H9 (cell line): ENCODE results near the gene APOC1. TPM values are rescaled to one million over a fixed set of nuclear protein-coding genes. Genes with fewer than 3 reads are reported as not detected.
A peak's percentile ranks its signal among the peaks of the same experiment; 100 is the strongest.
"Not testable (repeated sequence)": the region's sequence is repeated elsewhere in the genome, so short reads cannot be mapped to it uniquely, and the experiment has no call there.

Experiments used
- DNase-seq: peaks from one replicate; pipeline ENCODE4 v3.0.0-alpha.2; 2017
- H2AFZ ChIP-seq: one replicate; pipeline ENCODE4 v1.6.1; 2013; ENCODE audit warnings: mild to moderate bottlenecking, low read length, control low read depth, moderate library complexity
- H2AK5ac ChIP-seq: 2 replicates; pipeline ENCODE4 v1.6.1; 2013; ENCODE audit warnings: low read length, control low read depth, mixed read lengths; ENCODE audit not compliant: insufficient read length
- H2BK120ac ChIP-seq: one replicate; pipeline ENCODE4 v1.6.1; 2013; ENCODE audit warnings: low read depth, mild to moderate bottlenecking, low read length, control low read depth, inconsistent platforms; ENCODE audit not compliant: poor library complexity, severe bottlenecking
- H2BK12ac ChIP-seq: 2 replicates; pipeline ENCODE4 v1.6.1; 2013; ENCODE audit warnings: low read length, control low read depth, mixed read lengths, low read depth; ENCODE audit not compliant: insufficient read length
- H2BK15ac ChIP-seq: 2 replicates; pipeline ENCODE4 v1.6.1; 2013; ENCODE audit warnings: low read depth, low read length, control low read depth
- H2BK20ac ChIP-seq: one replicate; pipeline ENCODE4 v1.6.1; 2013; ENCODE audit warnings: low read depth, mild to moderate bottlenecking, low read length, control low read depth, inconsistent platforms; ENCODE audit not compliant: poor library complexity, severe bottlenecking
- H2BK5ac ChIP-seq: 2 replicates; pipeline ENCODE4 v1.6.1; 2013; ENCODE audit warnings: low read length, control low read depth, mixed read lengths; ENCODE audit not compliant: insufficient read length
- H3K14ac ChIP-seq: 2 replicates; pipeline ENCODE4 v1.6.1; 2013; ENCODE audit warnings: low read length, control low read depth; ENCODE audit not compliant: insufficient read depth
- H3K18ac ChIP-seq: 2 replicates; pipeline ENCODE4 v1.6.1; 2013; ENCODE audit warnings: low read depth, mild to moderate bottlenecking, mixed read lengths, low read length, control low read depth; ENCODE audit not compliant: insufficient read length
- H3K23ac ChIP-seq: 2 replicates; pipeline ENCODE4 v1.6.1; 2013; ENCODE audit warnings: low read length, control low read depth, mixed read lengths, low read depth; ENCODE audit not compliant: insufficient read length
- H3K23me2 ChIP-seq: 2 replicates; pipeline ENCODE4 v1.6.1; 2013; ENCODE audit warnings: low read depth, mild to moderate bottlenecking, mixed read lengths, low read length, control low read depth; ENCODE audit not compliant: insufficient read length, poor library complexity, severe bottlenecking
- H3K27ac ChIP-seq: 2 replicates; pipeline ENCODE4 v1.5.1; 2013; ENCODE audit warnings: low read length, control low read depth, mixed read lengths, low read depth; ENCODE audit not compliant: insufficient read length
- H3K27me3 ChIP-seq: 2 replicates; pipeline ENCODE4 v1.6.1; 2013; ENCODE audit warnings: low read length, control low read depth, inconsistent platforms; ENCODE audit not compliant: insufficient read depth
- H3K4ac ChIP-seq: 2 replicates; pipeline ENCODE4 v1.6.1; 2013; ENCODE audit warnings: low read depth, mild to moderate bottlenecking, control low read depth, inconsistent platforms, low read length, moderate library complexity
- H3K4me1 ChIP-seq: 2 replicates; pipeline ENCODE4 v1.6.1; 2013; ENCODE audit warnings: low read length, control low read depth, inconsistent platforms; ENCODE audit not compliant: insufficient read depth
- H3K4me2 ChIP-seq: 2 replicates; pipeline ENCODE4 v1.6.1; 2013; ENCODE audit warnings: low read length, control low read depth, mixed read lengths; ENCODE audit not compliant: insufficient read length, insufficient read depth
- H3K56ac ChIP-seq: 2 replicates; pipeline ENCODE4 v1.6.1; 2013; ENCODE audit warnings: low read depth, mild to moderate bottlenecking, mixed read lengths, low read length, control low read depth; ENCODE audit not compliant: insufficient read length
- H3K79me1 ChIP-seq: 2 replicates; pipeline ENCODE4 v1.6.1; 2013; ENCODE audit warnings: low read depth, mild to moderate bottlenecking, moderate library complexity, low read length, control low read depth, inconsistent platforms; ENCODE audit not compliant: insufficient read depth, poor library complexity, severe bottlenecking
- H3K79me2 ChIP-seq: 2 replicates; pipeline ENCODE4 v1.6.1; 2013; ENCODE audit warnings: low read length, control low read depth, inconsistent platforms; ENCODE audit not compliant: insufficient read depth
- H3K9ac ChIP-seq: 2 replicates; pipeline ENCODE4 v1.6.1; 2013; ENCODE audit warnings: low read length, control low read depth, mixed read lengths; ENCODE audit not compliant: insufficient read length; ENCODE audit errors: extremely low read depth
- H3K9me3 ChIP-seq: one replicate; pipeline ENCODE4 v1.6.1; 2013; ENCODE audit warnings: low read depth, low read length, inconsistent platforms; ENCODE audit not compliant: control insufficient read depth
- H3T11ph ChIP-seq: one replicate; pipeline ENCODE4 v1.6.1; 2013; ENCODE audit warnings: mild to moderate bottlenecking, low read length, control low read depth, inconsistent platforms
- H4K20me1 ChIP-seq: one replicate; pipeline ENCODE4 v1.6.1; 2013; ENCODE audit not compliant: control insufficient read depth, insufficient read length, insufficient read depth
- H4K5ac ChIP-seq: 2 replicates; pipeline ENCODE4 v1.6.1; 2013; ENCODE audit warnings: low read depth, mild to moderate bottlenecking, mixed read lengths, low read length, control low read depth; ENCODE audit not compliant: insufficient read length
- H4K8ac ChIP-seq: replicated peaks from 2 replicates; pipeline ENCODE4 v1.6.1; 2013; ENCODE audit warnings: low read length, control low read depth, mixed read lengths, low read depth; ENCODE audit not compliant: insufficient read length
- H4K91ac ChIP-seq: 2 replicates; pipeline ENCODE4 v1.6.1; 2013; ENCODE audit warnings: low read depth, mild to moderate bottlenecking, moderate library complexity, mixed read lengths, low read length, control low read depth; ENCODE audit not compliant: insufficient read length
- H3K27ac Mint-ChIP-seq, 3 experiments: 2 replicates in 2 of 3; 3 replicates in 1 of 3; pipeline ENCODE4 v1.8.0; 2020 to 2021; ENCODE audit warnings: mixed read lengths in 3 of 3, mild to moderate bottlenecking in 1 of 3, moderate library complexity in 1 of 3
- H3K27me3 Mint-ChIP-seq: 2 replicates; pipeline ENCODE4 v1.8.0; 2021; ENCODE audit warnings: low read depth, mild to moderate bottlenecking, moderate library complexity, mixed read lengths
- H3K36me3 Mint-ChIP-seq, 3 experiments: 2 replicates in 2 of 3; 3 replicates in 1 of 3; pipeline ENCODE4 v1.8.0; 2020 to 2021; ENCODE audit warnings: low read depth in 3 of 3, mixed read lengths in 3 of 3; ENCODE audit not compliant: insufficient read depth in 1 of 3
- H3K4me1 Mint-ChIP-seq, 2 experiments: 2 replicates each; pipeline ENCODE4 v1.8.0; 2020; ENCODE audit warnings: mixed read lengths in 2 of 2
- H3K4me3 Mint-ChIP-seq, 2 experiments: 2 replicates in 1 of 2; 3 replicates in 1 of 2; pipeline ENCODE4 v1.8.0; 2020 to 2021; ENCODE audit warnings: mild to moderate bottlenecking in 2 of 2, mixed read lengths in 2 of 2, moderate library complexity in 1 of 2
- H3K9me3 Mint-ChIP-seq, 2 experiments: 2 replicates in 1 of 2; 3 replicates in 1 of 2; pipeline ENCODE4 v1.8.0; 2020; ENCODE audit warnings: mild to moderate bottlenecking in 2 of 2, mixed read lengths in 2 of 2, moderate library complexity in 1 of 2
- WGBS: extraction: QIAGEN DNeasy Blood & Tissue Kit; methylation state at CpG from one replicate; pipeline ENCODE4 v1.1.7; 2013; ENCODE audit warnings: missing lambda C conversion rate, low lambda C conversion rate, mixed read lengths; ENCODE audit not compliant: insufficient read length; ENCODE audit errors: extremely low coverage; 5-methylcytosine and 5-hydroxymethylcytosine counted together
- long read RNA-seq: library from polyadenylated mRNA; unstranded; transcript quantifications from one replicate; pipeline ENCODE4 v2.0.0, GENCODE V29; 2020
- total RNA-seq: library from RNA; stranded (reverse); gene quantifications from 2 replicates; pipeline ENCODE4 v1.2.1, GENCODE V29; 2021

Gene APOC1
- 77.0 and 78.1 TPM in 2 replicates for total RNA-seq
- long read RNA-seq, transcript APOC1-208 (4 exons, 430 nt): major isoform, 12 of 14 reads
- long read RNA-seq, partial matches to known transcripts: 1 of 14 reads
- long read RNA-seq, other reads (novel, unspliced or antisense): 0 of 14 reads

GRCh38 chr19:44914433-44915206 lies at the start of gene APOC1:
Gene APOC1, plus strand, starts transcription at chr19:44914608. Its CDS starts 284 bp downstream, at chr19:44914892.
- H3T11ph ChIP-seq, H2BK5ac ChIP-seq, H2BK12ac ChIP-seq, H4K91ac ChIP-seq, H3K4me1 ChIP-seq, H2BK20ac ChIP-seq, H3K23ac ChIP-seq, H2BK120ac ChIP-seq, H3K9me3 Mint-ChIP-seq, H4K8ac ChIP-seq, H3K27me3 ChIP-seq, H3K79me1 ChIP-seq, H4K5ac ChIP-seq, H3K9me3 ChIP-seq, H2AK5ac ChIP-seq, H4K20me1 ChIP-seq, H2AFZ ChIP-seq, H3K4ac ChIP-seq, H2BK15ac ChIP-seq, H3K36me3 Mint-ChIP-seq, H3K23me2 ChIP-seq, H3K79me2 ChIP-seq, H3K27me3 Mint-ChIP-seq, H3K56ac ChIP-seq: not testable (repeated sequence)
- peak within 1 kb of the TSS; percentile 22 for H3K27ac ChIP-seq
- H3K18ac ChIP-seq: peak within 1 kb of the TSS; percentile 93
- H3K14ac ChIP-seq: peak within 1 kb of the TSS; percentile 68
- H3K27ac Mint-ChIP-seq: peak within 1 kb of the TSS; percentile 96 to 100 (median 99)
- H3K9ac ChIP-seq: peak within 1 kb of the TSS; percentile 21
- H3K4me1 Mint-ChIP-seq: peaks cover 29 to 34% of the 10 kb centered on the region in 2 experiments
- H3K4me2 ChIP-seq: peak within 1 kb of the TSS; percentile 75
- peak; percentile 94 for DNase-seq
- H3K4me3 Mint-ChIP-seq: peak within 1 kb of the TSS; percentile 94 to 98
- no CpG with 5 or more reads among the region's 28 CpGs for WGBS
